ENCODE results near the gene MRFAP1.

MRFAP1 gene

DNA sequence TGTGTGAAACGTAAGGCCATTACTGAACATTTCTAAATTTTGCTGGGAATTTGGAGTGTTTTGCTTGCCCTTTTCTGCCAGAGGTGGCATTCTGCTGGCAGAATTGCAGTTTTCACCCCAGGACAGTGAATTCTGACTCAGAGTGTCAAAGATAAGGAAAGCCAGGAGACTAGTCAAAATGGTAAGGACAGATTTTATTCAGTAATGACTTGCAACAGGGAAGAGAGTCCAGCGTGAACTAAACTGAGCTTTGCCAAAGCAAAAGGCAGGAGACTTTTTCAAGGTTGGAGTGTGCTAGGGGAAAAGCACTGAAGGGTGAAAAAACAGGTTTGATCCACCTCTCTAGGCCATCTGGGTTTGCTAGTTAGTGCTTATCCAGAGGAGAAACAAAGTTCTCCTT is 19.4 kb downstream of the MRFAP1 start:
- H3K4me3 ChIP-seq (ENCODE audit: low read depth, low read length), result no peak overlapping the region
- TF ChIP-seq, protein P1, sequence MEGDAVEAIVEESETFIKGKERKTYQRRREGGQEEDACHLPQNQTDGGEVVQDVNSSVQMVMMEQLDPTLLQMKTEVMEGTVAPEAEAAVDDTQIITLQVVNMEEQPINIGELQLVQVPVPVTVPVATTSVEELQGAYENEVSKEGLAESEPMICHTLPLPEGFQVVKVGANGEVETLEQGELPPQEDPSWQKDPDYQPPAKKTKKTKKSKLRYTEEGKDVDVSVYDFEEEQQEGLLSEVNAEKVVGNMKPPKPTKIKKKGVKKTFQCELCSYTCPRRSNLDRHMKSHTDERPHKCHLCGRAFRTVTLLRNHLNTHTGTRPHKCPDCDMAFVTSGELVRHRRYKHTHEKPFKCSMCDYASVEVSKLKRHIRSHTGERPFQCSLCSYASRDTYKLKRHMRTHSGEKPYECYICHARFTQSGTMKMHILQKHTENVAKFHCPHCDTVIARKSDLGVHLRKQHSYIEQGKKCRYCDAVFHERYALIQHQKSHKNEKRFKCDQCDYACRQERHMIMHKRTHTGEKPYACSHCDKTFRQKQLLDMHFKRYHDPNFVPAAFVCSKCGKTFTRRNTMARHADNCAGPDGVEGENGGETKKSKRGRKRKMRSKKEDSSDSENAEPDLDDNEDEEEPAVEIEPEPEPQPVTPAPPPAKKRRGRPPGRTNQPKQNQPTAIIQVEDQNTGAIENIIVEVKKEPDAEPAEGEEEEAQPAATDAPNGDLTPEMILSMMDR (IDR thresholded peaks at IDR 0.05; ENCODE audit: low read depth, low read length), result no peak

DNA sequence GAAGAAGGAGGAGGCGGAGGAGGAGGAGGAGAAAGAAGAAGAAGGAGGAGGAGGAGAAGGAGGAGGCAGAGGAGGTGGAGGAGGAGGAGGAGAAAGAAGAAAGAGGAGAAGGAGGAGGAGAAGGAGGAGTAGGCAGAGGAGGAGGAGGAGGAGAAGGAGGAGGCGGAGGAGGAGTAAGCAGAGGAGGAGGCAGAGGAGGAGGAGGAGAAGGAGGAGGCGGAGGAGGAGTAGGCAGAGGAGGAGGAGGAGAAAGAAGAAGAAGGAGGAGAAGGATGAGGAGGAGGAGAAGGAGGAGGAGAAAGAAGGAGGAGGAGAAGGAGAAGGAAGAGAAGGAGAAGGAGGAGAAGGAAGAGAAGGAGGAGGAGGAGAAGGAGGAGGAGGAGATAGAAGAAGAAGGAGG is 19.9 kb downstream of the MRFAP1 start:
- TF ChIP-seq, protein P1 (IDR thresholded peaks at IDR 0.05; ENCODE audit: low read depth, low read length), result no peak
- no peak overlapping the region for H3K4me3 ChIP-seq (ENCODE audit: low read depth, low read length)

DNA sequence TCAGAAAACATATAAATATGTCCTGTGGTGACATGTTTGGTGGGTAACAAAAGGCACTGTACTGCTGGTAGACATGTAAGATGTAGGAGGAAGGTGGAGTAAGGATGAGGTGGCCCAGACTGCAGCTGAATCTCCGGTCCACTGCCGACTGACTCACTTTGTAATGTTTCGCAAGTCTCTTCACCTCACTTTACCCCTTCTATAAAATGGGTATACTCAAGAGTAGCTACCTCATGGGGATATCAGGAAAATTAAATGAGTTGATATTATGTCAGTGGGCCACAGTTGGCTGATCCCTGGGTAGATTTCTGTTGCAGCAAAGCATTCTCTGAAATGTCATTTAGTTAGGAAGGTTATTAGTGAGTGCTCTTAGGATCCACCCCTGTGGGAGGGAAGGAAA is 22.1 kb downstream of the MRFAP1 start:
- TF ChIP-seq, protein P1 (IDR thresholded peaks at IDR 0.05; ENCODE audit: low read depth, low read length), result no peak
- H3K4me3 ChIP-seq (ENCODE audit: low read depth, low read length), result no peak overlapping the region

DNA sequence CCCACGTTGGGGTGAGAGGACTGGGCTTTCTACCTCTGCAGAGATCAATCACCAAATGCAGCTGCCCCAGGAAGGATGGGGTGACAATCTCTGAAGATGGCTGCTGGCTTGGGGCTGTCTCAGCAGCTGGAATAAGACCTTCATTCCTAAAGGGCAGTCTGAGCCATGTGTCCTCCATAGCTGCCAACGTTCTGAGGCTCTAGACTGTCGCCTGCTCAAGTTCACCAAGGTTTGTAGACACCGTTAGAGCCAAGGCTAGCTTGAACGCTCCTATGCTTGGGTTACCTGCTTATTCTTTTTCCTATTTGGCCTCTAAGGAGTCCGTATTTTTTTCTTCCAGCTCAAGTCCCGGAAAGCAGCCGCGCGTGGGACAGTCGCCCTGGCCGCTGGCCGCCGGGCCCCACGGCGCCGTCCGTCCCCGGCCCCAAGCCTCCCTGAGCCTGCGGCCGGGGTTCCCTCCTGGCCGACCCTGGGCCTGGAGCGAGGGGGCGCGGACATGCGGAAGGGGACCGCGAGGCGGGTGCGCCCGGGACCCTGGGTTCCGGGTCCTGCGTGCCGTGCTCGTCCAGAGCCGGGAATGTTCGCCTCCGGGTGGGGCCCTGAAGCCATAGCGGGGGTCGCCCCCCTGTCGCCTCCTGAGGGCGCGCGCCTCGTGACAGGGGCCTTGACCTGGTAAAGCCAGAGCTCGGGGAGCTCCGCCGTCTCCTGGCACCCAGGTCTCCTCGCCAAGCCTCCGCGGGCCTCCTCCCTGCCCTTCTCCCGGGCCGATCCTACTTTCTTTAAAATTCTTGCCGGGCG is 23.3 kb downstream of the MRFAP1 start:
- TF ChIP-seq, protein P1 (IDR thresholded peaks at IDR 0.05; ENCODE audit: low read depth, low read length), result no peak
- H3K4me3 ChIP-seq (ENCODE audit: low read depth, low read length), result no peak overlapping the region

DNA sequence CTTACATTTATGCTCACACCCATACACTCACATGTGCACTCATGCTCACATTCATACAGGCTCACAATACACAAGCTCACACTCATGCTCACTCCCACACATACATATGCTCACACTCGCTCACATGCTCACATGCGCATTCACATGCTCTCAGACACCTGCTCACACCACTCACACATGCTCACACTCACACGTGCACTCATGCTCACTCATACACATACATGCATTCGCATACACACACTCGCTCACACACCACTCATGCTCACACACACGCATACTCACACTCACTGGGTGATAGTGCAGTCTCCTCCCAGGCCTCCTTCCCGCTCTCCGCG is 24.8 kb downstream of the MRFAP1 start:
- no peak overlapping the region for H3K4me3 ChIP-seq (ENCODE audit: low read depth, low read length)
- TF ChIP-seq, protein P1 (IDR thresholded peaks at IDR 0.05; ENCODE audit: low read depth, low read length), result no peak

DNA sequence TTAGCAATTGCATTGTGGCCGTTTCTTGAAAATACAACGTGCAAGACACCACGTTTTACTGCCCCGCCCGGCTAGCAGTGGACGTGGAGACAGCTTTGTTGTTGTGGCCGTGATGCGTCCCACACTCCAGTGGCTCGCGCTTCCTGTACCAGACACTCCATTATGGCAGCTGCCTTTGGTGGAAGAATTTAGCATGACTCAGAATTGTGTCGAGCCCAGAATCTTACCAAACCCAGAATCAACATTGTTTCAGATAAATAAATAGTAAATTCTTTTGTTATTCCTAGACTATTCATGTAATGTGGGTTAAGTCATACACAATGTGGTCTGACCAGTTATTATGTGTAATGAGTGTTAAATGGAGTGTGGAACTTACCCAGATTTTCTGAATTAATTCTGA is 27.9 kb downstream of the MRFAP1 start:
- TF ChIP-seq, protein P1 (IDR thresholded peaks at IDR 0.05; ENCODE audit: low read depth, low read length), result no peak
- no peak overlapping the region for H3K4me3 ChIP-seq (ENCODE audit: low read depth, low read length)

DNA sequence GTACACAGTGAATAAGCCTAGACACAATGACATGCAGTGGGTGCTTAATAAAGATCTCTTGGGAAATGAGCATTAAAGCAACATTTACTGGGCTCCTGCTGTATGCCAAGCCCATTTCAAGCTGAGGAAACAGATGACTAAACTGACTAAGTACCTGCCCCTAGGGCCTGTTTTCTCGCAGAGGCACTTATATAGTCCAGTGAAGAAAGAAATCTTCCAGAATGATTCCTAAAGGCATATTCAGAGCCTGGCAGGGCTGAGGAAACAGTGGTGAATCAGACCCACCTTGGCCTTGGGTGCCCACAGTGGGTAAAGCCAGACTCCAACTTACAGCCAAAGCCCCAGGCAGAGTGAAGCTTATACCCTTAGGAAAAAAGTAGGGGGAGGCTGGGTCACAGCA is 31.2 kb downstream of the MRFAP1 start:
- H3K4me3 ChIP-seq (ENCODE audit: low read depth, low read length), result no peak overlapping the region
- TF ChIP-seq, protein P1 (IDR thresholded peaks at IDR 0.05; ENCODE audit: low read depth, low read length), result no peak
